Caco-2 (cell line): ENCODE data around the gene HIC2. TPM values are rescaled to one million over a fixed set of nuclear protein-coding genes. Genes with fewer than 3 reads are reported as not detected.
A peak's percentile ranks its signal among the peaks of the same experiment; 100 is the strongest.
"Not testable (repeated sequence)": the region's sequence is repeated elsewhere in the genome, so short reads cannot be mapped to it uniquely, and the experiment has no call there.

Source experiments
- Bru-seq: library from RNA; stranded (reverse); fragments of 400-500 nt; gene quantifications from one replicate; lab custom pipeline; 2021; lab: Mats Ljungman, UMichigan
- BruChase-seq, 2 experiments: library from RNA; stranded (reverse); fragments of 400-500 nt; gene quantifications; one replicate each; lab custom pipeline; 2021; lab: Mats Ljungman, UMichigan
- BruUV-seq: library from RNA; stranded (reverse); fragments of 400-500 nt; replicated peaks from 2 replicates; lab custom pipeline; 2021; lab: Mats Ljungman, UMichigan
- CTCF ChIA-PET: fragments of 300-600 bp; sonication (Branson Sonifier 250); formaldehyde crosslinking; loops from one replicate; lab custom pipeline; 2022; ENCODE audit warnings: antibody characterized with exemption; lab: Charles Lee
- POLR2A ChIA-PET: fragments of 300-600 bp; sonication (Branson Sonifier 250); formaldehyde crosslinking; loops from one replicate; lab custom pipeline; 2022; ENCODE audit warnings: antibody characterized with exemption; lab: Charles Lee
- DNase-seq, 2 experiments: peaks; one replicate each; pipeline versions ENCODE4 v3.0.0 to v3.0.0-alpha.2; 2020 to 2022
- H3K27me3 ChIP-seq: replicated peaks from 2 replicates; pipeline ENCODE4 v1.6.0; 2011; ENCODE audit warnings: low read length; ENCODE audit not compliant: control insufficient read depth, insufficient read depth
- H3K36me3 ChIP-seq: 2 replicates; pipeline ENCODE4 v1.5.1; 2011; ENCODE audit warnings: low read length; ENCODE audit not compliant: control insufficient read depth, insufficient read depth
- H3K4me1 ChIP-seq: fragments of 250-450 bp; sonication (Bioruptor Pico); 2 replicates; pipeline ENCODE4 v1.5.1; 2020; ENCODE audit warnings: mild to moderate bottlenecking
- H3K4me3 ChIP-seq: 2 replicates; pipeline ENCODE4 v1.5.1; 2011; ENCODE audit warnings: low read depth, mild to moderate bottlenecking, control low read depth, low read length
- H3K9me3 ChIP-seq: fragments of 250-450 bp; sonication (Bioruptor Pico); 2 replicates; pipeline ENCODE4 v1.5.1; 2020; ENCODE audit warnings: mild to moderate bottlenecking, moderate library complexity
- H3K27ac Mint-ChIP-seq: one replicate; pipeline ENCODE4 v1.8.0; 2022; ENCODE audit warnings: mixed read lengths; ENCODE audit not compliant: unreplicated experiment
- H3K27me3 Mint-ChIP-seq: one replicate; pipeline ENCODE4 v1.8.0; 2022; ENCODE audit warnings: mixed read lengths; ENCODE audit not compliant: insufficient read depth, unreplicated experiment
- H3K36me3 Mint-ChIP-seq: one replicate; pipeline ENCODE4 v1.8.0; 2022; ENCODE audit warnings: mild to moderate bottlenecking, mixed read lengths; ENCODE audit not compliant: insufficient read depth, unreplicated experiment
- H3K4me1 Mint-ChIP-seq: one replicate; pipeline ENCODE4 v1.8.0; 2022; ENCODE audit warnings: low read depth, mixed read lengths; ENCODE audit not compliant: unreplicated experiment
- H3K4me3 Mint-ChIP-seq: one replicate; pipeline ENCODE4 v1.8.0; 2022; ENCODE audit warnings: mild to moderate bottlenecking, moderate library complexity, mixed read lengths; ENCODE audit not compliant: unreplicated experiment
- H3K9me3 Mint-ChIP-seq: one replicate; pipeline ENCODE4 v1.8.0; 2022; ENCODE audit warnings: mixed read lengths; ENCODE audit not compliant: unreplicated experiment
- intact Hi-C: fragments of 100-400 bp; cut with micrococcal nuclease; formaldehyde crosslinking; loops from one replicate; pipeline ENCODE4 v1.10.0; 2022; ENCODE audit not compliant: unreplicated experiment
- long read RNA-seq: library from polyadenylated mRNA; stranded (forward); transcript quantifications from one replicate; pipeline ENCODE4 v2.0.0, GENCODE V29; 2022
- total RNA-seq: library from RNA; stranded (reverse); gene quantifications from 2 replicates; pipeline ENCODE4 v1.2.3, GENCODE V29; 2022

Gene HIC2, protein sequence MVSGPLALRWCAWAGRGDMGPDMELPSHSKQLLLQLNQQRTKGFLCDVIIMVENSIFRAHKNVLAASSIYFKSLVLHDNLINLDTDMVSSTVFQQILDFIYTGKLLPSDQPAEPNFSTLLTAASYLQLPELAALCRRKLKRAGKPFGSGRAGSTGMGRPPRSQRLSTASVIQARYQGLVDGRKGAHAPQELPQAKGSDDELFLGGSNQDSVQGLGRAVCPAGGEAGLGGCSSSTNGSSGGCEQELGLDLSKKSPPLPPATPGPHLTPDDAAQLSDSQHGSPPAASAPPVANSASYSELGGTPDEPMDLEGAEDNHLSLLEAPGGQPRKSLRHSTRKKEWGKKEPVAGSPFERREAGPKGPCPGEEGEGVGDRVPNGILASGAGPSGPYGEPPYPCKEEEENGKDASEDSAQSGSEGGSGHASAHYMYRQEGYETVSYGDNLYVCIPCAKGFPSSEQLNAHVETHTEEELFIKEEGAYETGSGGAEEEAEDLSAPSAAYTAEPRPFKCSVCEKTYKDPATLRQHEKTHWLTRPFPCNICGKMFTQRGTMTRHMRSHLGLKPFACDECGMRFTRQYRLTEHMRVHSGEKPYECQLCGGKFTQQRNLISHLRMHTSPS
- total RNA-seq (45.8 and 48.4 TPM in 2 replicates), Bru-seq, nascent RNA (percentile 68 among the genes with signal in this experiment), BruChase-seq, experiment 1, labeled RNA remaining after a 2-hour chase (percentile 89 among the genes with signal in this experiment), BruChase-seq, experiment 2, labeled RNA remaining after a 6-hour chase (percentile 80 among the genes with signal in this experiment)
- long read RNA-seq, partial matches to known transcripts, result 16 of 17 reads
- long read RNA-seq, other reads (novel, unspliced or antisense), result 1 of 17 reads

DNA sequence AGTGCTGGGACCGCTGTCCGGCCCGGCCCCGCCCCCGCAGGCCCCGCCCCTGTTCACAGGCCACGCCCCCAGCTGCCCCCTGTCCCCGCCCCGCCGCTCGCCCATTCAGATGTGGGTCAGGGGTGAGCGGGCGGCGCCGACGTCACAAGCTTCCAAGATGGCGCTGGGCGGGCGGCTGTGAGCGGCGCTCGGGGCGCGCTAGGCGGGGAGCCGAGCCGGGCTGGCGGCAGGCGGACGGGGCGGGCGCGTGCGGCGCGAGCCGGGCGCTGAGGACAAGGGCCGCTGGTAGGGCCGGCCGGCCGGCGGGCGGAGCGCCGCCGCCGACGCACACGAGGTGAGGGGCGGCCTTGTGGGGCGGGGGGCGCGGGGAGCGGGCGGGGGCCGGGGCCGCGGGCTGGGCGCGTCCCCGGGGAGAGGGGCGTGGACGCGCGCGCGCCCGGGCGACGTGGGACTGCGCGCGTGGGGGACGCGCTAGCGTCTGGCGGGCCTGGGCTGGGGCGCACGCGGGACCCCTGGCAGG, at the start of gene HIC2:
Gene HIC2 (plus strand): TSS at position 145 of the 520 bp plus-strand sequence. CDS start 25,461 bp downstream, outside the sequence.
- peak within 1 kb of the TSS; percentile 46 for H3K4me3 ChIP-seq
- H3K27me3 Mint-ChIP-seq, H3K27me3 ChIP-seq, H3K36me3 ChIP-seq, H3K9me3 ChIP-seq, BruUV-seq, CTCF ChIA-PET, POLR2A ChIA-PET, H3K27ac Mint-ChIP-seq, H3K4me3 Mint-ChIP-seq, H3K4me1 Mint-ChIP-seq, intact Hi-C loops, H3K9me3 Mint-ChIP-seq, H3K36me3 Mint-ChIP-seq, H3K4me1 ChIP-seq: not testable (repeated sequence)
- DNase-seq, result peak in 1 of 2 experiments; percentile 67

DNA sequence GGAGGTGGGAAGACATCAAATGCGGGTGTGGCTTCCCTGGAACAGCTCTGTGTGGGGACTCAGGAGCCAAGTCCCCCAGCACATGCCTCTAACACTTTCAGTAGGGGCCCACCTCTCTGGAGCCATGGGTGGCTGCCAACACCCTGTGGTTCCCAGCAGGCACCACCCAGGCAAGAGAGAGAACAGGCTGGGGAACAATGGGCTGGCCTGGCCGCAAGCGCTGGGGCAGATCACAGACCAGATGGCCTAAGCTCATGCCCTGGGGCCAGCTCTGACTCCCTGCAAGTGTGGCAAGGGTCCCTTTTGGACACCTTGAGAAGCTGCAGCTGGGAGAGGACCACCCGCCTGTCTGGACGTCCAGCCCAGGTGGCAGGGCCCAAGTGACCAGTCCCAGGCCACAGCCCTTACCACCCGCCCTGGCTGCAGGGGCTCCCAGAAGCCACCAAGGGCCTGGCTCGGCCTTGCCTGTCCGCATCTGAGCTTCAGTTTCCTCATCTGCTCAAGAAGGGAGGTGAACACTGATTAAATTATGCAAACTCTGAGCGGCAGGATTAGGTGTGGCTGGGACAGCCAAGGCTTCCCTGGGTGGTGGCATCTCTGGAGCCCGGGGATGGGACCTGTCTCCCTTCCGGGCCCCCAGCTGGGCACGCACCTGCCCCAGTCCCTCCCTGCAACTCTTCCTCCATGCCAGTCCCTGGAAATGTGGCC, 48.4 kb upstream of the HIC2 start:
- H3K9me3 Mint-ChIP-seq, intact Hi-C loops, POLR2A ChIA-PET, BruUV-seq, DNase-seq, H3K27me3 ChIP-seq, H3K4me3 Mint-ChIP-seq, H3K4me1 Mint-ChIP-seq, H3K9me3 ChIP-seq, H3K4me1 ChIP-seq, H3K27me3 Mint-ChIP-seq, CTCF ChIA-PET, H3K36me3 ChIP-seq, H3K27ac Mint-ChIP-seq, H3K36me3 Mint-ChIP-seq, H3K4me3 ChIP-seq: not testable (repeated sequence)

DNA sequence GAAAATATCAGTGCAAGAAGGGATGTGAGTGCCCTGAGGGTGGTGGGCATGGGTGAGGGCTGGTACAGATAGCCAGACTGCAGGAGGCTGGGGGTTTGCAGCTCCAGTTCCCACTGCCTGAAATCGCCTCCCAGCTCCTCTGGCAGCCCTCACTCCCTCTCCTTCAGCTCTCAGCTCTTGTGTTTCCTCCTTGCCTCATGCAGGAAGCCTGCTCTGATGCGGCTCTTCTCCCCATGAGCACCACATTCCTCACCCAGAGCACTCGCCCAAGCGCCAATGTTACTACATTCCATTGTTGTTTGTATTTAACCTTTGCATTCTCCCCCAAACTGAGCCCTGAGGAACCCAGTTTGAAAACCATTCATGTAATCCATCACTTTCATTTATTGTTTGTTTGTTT, 41.3 kb upstream of the HIC2 start:
- H3K9me3 ChIP-seq, H3K4me3 Mint-ChIP-seq, intact Hi-C loops, H3K27me3 Mint-ChIP-seq, POLR2A ChIA-PET, H3K36me3 Mint-ChIP-seq, H3K27ac Mint-ChIP-seq, CTCF ChIA-PET, BruUV-seq, H3K27me3 ChIP-seq, H3K4me1 ChIP-seq, H3K4me1 Mint-ChIP-seq, H3K4me3 ChIP-seq, DNase-seq, H3K36me3 ChIP-seq, H3K9me3 Mint-ChIP-seq: not testable (repeated sequence)

DNA sequence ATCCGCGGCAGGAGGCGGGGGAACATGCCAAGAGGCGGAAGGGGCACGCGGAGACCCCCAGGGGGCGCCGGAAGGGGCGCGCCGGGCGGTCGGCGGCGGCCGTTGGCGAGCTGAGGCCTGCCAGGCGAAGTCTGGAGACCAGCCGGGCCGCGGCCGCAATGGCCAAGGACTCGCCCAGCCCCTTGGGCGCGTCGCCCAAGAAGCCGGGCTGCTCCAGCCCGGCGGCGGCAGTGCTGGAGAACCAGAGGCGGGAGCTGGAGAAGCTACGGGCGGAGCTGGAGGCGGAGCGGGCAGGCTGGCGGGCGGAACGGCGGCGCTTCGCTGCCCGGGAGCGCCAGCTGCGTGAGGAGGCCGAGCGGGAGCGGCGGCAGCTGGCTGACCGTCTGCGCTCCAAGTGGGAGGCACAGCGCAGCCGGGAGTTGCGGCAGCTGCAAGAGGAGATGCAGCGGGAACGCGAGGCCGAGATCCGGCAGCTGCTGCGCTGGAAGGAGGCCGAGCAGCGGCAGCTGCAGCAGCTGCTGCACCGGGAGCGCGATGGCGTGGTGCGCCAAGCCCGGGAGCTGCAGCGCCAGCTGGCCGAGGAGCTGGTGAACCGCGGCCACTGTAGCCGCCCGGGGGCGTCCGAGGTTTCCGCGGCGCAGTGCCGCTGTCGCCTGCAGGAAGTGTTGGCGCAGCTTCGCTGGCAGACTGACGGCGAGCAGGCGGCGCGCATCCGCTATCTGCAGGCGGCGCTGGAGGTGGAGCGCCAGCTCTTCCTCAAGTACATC, 33.3 kb upstream of the HIC2 start, which contains the start of gene RIMBP3B:
Gene RIMBP3B (plus strand): TSS at position 51 of the 767 bp plus-strand sequence. CDS start 108 bp downstream, at position 159.
- H3K36me3 ChIP-seq, H3K36me3 Mint-ChIP-seq, H3K4me1 ChIP-seq, H3K4me3 ChIP-seq, H3K9me3 ChIP-seq, H3K27me3 ChIP-seq, H3K4me1 Mint-ChIP-seq, CTCF ChIA-PET, H3K27me3 Mint-ChIP-seq, H3K4me3 Mint-ChIP-seq, intact Hi-C loops, H3K27ac Mint-ChIP-seq, POLR2A ChIA-PET, BruUV-seq, H3K9me3 Mint-ChIP-seq, DNase-seq: not testable (repeated sequence)

DNA sequence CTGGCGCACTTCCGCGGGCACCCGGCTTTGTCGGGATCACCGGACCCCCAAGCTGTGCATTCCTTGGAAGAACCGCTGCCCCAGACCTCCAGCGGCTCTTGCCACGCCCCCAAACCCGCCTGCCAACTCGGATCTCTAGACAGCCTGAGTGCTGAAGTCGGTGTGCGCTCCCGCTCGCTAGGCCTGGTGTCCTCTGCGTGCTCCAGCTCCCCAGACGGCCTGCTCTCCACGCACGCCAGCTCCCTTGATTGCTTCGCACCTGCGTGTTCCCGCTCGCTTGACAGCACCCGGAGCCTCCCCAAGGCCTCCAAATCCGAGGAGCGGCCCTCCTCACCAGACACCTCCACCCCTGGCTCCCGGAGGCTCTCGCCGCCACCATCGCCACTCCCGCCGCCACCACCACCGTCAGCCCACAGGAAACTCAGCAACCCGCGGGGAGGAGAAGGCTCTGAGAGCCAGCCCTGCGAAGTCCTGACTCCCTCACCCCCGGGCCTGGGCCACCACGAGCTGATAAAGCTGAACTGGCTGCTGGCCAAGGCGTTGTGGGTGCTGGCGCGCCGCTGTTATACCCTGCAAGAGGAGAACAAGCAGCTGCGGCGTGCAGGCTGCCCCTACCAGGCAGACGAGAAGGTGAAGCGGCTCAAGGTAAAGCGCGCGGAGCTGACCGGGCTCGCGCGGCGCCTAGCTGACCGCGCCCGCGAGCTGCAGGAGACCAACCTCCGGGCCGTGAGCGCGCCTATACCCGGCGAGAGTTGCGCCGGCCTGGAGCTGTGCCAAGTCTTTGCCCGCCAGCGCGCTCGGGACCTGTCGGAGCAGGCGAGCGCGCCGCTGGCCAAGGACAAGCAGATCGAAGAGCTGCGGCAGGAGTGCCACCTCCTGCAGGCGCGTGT, 32.5 kb upstream of the HIC2 start:
- CTCF ChIA-PET, H3K4me1 ChIP-seq, H3K27ac Mint-ChIP-seq, H3K4me1 Mint-ChIP-seq, H3K9me3 ChIP-seq, POLR2A ChIA-PET, intact Hi-C loops, DNase-seq, H3K36me3 ChIP-seq, H3K9me3 Mint-ChIP-seq, H3K4me3 Mint-ChIP-seq, H3K4me3 ChIP-seq, BruUV-seq, H3K27me3 ChIP-seq, H3K36me3 Mint-ChIP-seq, H3K27me3 Mint-ChIP-seq: not testable (repeated sequence)
